Common myeloid progenitor, CD34-positive (primary cell): ENCODE data around the gene DGKG.

Source experiments
- CTCF ChIA-PET: fragments of 350-600 bp; sonication (Branson Sonifier 250); formaldehyde crosslinking; loops from one replicate; lab custom pipeline; 2021; ENCODE audit warnings: antibody characterized with exemption; lab: Charles Lee
- POLR2A ChIA-PET: fragments of 350-600 bp; sonication (Branson Sonifier 250); formaldehyde crosslinking; loops from one replicate; lab custom pipeline; 2021; ENCODE audit warnings: antibody characterized with exemption; lab: Charles Lee
- DNase-seq, 3 donors: peaks; one replicate each; pipeline versions ENCODE4 v3.0.0 to v3.0.0-alpha.2; 2013
- H3K27ac ChIP-seq, 2 experiments: 1 replicate in 1 of 2; 2 replicates in 1 of 2; pipeline ENCODE4 v1.7.0; 2013; ENCODE audit warnings: inconsistent platforms in 2 of 2, low read length in 2 of 2, mild to moderate bottlenecking in 2 of 2, low read depth in 1 of 2, moderate library complexity in 1 of 2; ENCODE audit not compliant: severe bottlenecking in 2 of 2, insufficient read depth in 1 of 2, poor library complexity in 1 of 2
- H3K27me3 ChIP-seq, 5 experiments: replicated peaks in 2 of 5; 1 replicate in 3 of 5; 2 replicates in 2 of 5; pipeline versions ENCODE4 v1.6.1 to v1.7.0; 2013; ENCODE audit warnings: low read length in 4 of 5, mild to moderate bottlenecking in 2 of 5, moderate library complexity in 2 of 5, inconsistent platforms in 1 of 5; ENCODE audit not compliant: insufficient read depth in 5 of 5, control insufficient read depth in 4 of 5
- H3K36me3 ChIP-seq, 4 experiments: 1 replicate in 2 of 4; 2 replicates in 2 of 4; pipeline versions ENCODE4 v1.6.1 to v1.7.0; 2013; ENCODE audit warnings: low read length in 3 of 4, control low read depth in 1 of 4, mild to moderate bottlenecking in 1 of 4; ENCODE audit not compliant: control insufficient read depth in 4 of 4, insufficient read depth in 4 of 4
- H3K4me1 ChIP-seq, 4 experiments: 1 replicate in 3 of 4; 2 replicates in 1 of 4; pipeline versions ENCODE4 v1.6.1 to v1.7.1; 2013; ENCODE audit warnings: low read length in 3 of 4, mild to moderate bottlenecking in 3 of 4, control low read depth in 1 of 4, inconsistent platforms in 1 of 4, moderate library complexity in 1 of 4; ENCODE audit not compliant: control insufficient read depth in 4 of 4, insufficient read depth in 4 of 4; ENCODE audit errors: control extremely low read depth in 1 of 4
- H3K4me3 ChIP-seq, 7 experiments: 1 replicate in 4 of 7; 2 replicates in 3 of 7; pipeline versions ENCODE4 v1.5.1 to v1.7.0; 2013; ENCODE audit warnings: mild to moderate bottlenecking in 7 of 7, low read length in 6 of 7, moderate library complexity in 6 of 7, inconsistent platforms in 2 of 7, low read depth in 2 of 7, control low read depth in 1 of 7; ENCODE audit not compliant: insufficient read depth in 4 of 7, control insufficient read depth in 1 of 7; ENCODE audit errors: extremely low read depth in 1 of 7
- H3K9me3 ChIP-seq, 5 experiments: 1 replicate in 4 of 5; 2 replicates in 1 of 5; pipeline versions ENCODE4 v1.6.1 to v1.7.1; 2013; ENCODE audit warnings: low read length in 4 of 5, mild to moderate bottlenecking in 2 of 5, inconsistent platforms in 1 of 5, low read depth in 1 of 5, moderate library complexity in 1 of 5; ENCODE audit not compliant: control insufficient read depth in 4 of 5, insufficient read depth in 2 of 5; ENCODE audit errors: control extremely low read depth in 1 of 5
- WGBS: methylation state at CpG from one replicate; pipeline ENCODE4 v1.1.5; 2013; ENCODE audit not compliant: insufficient coverage; 5-methylcytosine and 5-hydroxymethylcytosine counted together

The DGKG gene

DNA sequence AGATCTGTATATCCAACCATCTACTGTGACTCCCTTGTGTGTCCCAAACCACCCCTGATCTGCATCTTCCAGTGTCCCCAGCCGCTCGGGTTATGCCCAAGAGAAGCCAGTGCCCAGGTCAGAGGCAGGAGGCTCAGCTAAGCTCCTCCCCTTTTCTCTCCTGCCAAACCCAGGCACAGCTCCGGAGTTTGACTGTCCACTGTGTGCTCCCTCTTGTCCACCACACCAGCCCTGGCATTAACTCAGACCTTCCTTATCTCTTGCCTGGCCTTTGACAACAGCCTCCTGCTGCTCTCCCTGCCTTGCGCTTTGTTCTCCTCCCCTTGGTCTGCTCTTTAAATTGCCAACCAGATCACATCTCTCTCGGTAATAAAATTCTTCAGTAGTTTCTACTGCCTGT, 39.3 kb downstream of the DGKG start:
- 94% methylated on average over 4 of the region's 5 CpGs for WGBS

DNA sequence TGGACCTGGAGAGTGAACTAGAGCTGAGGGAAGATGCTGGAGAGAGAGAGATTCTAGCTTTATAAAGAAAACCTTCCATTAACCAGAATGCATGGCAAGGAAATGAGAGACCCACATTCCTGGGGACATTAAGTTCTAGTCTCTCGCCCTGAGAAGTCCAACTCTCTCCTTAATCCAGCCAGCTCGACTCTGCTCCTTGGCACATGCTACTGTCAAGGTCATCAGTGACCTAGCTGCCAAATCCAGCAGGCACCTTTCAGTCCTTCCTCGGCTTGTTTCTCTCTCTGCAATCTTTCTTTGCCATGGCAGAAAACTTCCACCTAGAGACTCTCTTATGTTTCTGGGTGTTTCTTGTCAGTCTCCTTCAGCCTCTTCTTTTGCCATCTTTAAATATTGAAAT, 40.3 kb downstream of the DGKG start:
- no peak for DNase-seq
- H3K36me3 ChIP-seq, result no peaks in the 10 kb centered on the region
- CTCF ChIA-PET, result no interaction called here
- 100% methylated on average over 3 of the region's 3 CpGs for WGBS
- POLR2A ChIA-PET, result no interaction called here
- H3K4me3 ChIP-seq, result no peak overlapping the region
- no peaks in the 10 kb centered on the region for H3K4me1 ChIP-seq
- H3K27ac ChIP-seq, result no peak overlapping the region
- no peaks in the 10 kb centered on the region for H3K9me3 ChIP-seq
- H3K27me3 ChIP-seq, result no peaks in the 10 kb centered on the region

More for the DNA sequence above, 39.3 kb downstream of the DGKG start:
- Histone ChIP-seq H3K4me3 (no peak overlapping the region), H3K27me3 (no peaks in the 10 kb centered on the region), H3K36me3 (no peaks in the 10 kb centered on the region), H3K9me3 (no peaks in the 10 kb centered on the region), H3K4me1 (no peaks in the 10 kb centered on the region), H3K27ac (no peak overlapping the region)
- no peak for DNase-seq
- CTCF ChIA-PET, result interaction anchor here (1.1 to 1.5 kb wide), 2 partner anchors 9 to 35 kb away, joined by 3 to 4 read pairs; no protein-coding TSS in a partner anchor
- POLR2A ChIA-PET, result no interaction called here

DNA sequence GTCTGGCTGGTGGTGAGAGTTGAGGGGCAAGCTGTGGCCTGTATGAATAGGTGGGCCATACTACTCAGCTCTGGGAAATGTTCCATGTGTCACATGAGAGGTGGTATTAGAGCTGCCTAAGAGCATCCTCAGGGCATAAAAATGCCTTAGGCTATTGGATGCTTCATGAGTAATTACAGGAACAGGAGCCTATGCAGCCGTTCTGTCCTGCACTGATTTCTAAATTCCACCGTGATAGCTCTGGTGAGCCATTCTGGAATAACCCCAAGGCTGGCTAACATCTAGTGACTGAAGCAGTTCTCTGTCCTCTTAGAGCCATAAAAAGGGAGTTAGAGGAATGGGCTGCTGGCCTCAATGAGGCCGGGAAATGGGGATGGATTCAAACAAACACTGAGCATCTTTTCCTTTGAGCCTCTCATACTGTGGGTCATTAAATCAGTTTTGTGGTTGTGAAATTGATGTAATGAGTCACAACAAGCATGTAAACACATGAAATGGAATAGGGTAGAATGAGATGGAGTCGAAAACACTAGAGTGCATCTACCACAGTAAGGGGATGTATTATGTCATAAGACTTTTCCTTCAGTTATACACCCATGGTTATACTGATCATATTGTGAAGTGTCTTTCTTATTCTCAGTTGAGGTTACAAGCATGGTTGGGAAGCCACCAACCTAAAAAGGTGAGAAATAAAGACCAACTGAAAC, 41.0 kb downstream of the DGKG start:
- Histone ChIP-seq H3K4me3 (no peak overlapping the region), H3K36me3 (no peaks in the 10 kb centered on the region), H3K27me3 (no peaks in the 10 kb centered on the region), H3K9me3 (no peaks in the 10 kb centered on the region), H3K4me1 (no peaks in the 10 kb centered on the region), H3K27ac (no peak overlapping the region)
- POLR2A ChIA-PET, result no interaction called here
- WGBS, result 93% methylated on average over 3 of the region's 4 CpGs
- CTCF ChIA-PET, result no interaction called here
- DNase-seq, result no peak

DNA sequence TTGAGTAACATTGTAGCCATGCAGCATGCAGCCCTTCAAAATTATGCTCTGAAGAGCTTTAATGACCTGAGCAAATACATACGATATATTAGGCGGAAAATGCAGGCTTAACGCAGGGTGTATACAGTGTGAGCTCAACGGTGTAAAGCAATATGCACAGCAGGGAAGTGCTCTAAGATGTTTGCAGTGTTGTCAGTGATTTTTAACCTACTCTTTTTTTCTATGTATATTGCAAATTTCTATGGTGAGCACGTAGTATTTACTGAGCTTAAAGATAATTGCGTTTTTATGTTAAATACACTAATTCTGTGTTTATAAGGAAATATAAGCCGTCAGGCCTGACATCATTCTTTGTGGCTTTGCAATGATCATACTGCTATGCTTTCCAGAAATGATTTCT, 42.1 kb downstream of the DGKG start:
- Histone ChIP-seq H3K9me3 (no peaks in the 10 kb centered on the region), H3K4me3 (no peak overlapping the region), H3K4me1 (no peaks in the 10 kb centered on the region), H3K36me3 (no peaks in the 10 kb centered on the region), H3K27me3 (no peaks in the 10 kb centered on the region), H3K27ac (no peak overlapping the region)
- ChIA-PET POLR2A (no interaction called here), CTCF (no interaction called here)
- no peak for DNase-seq
- 98% methylated on average over 5 of the region's 7 CpGs for WGBS

DNA sequence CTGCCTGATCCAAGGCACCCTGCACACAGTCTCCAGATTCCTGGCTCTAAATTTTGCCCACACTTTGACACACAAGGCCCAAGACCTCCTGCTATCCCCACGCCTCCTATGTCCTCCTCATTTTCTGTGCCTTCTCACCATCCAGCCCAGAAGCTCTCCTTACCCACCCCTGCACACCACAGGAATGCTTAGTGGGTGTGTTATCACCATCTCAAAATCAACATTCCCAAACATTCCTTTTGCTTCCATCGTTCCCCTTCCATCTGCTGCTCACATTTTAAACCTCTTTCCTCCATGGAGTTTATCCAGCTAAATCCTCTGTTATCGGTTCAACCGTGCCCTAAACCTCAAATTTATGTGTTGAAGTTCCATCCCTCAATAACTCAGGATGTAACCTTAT, 43.9 kb downstream of the DGKG start:
- no peaks in the 10 kb centered on the region for H3K9me3 ChIP-seq
- H3K4me3 ChIP-seq, result no peak overlapping the region
- H3K27me3 ChIP-seq, result no peaks in the 10 kb centered on the region
- no peak for DNase-seq
- H3K4me1 ChIP-seq, result no peaks in the 10 kb centered on the region
- POLR2A ChIA-PET, result no interaction called here
- H3K36me3 ChIP-seq, result no peaks in the 10 kb centered on the region
- H3K27ac ChIP-seq, result no peak overlapping the region
- CTCF ChIA-PET, result interaction anchor here (1.0 kb wide), 1 partner anchor 56 kb away, joined by 3 read pairs; no protein-coding TSS in a partner anchor
- WGBS, result 100% methylated on average over 2 of the region's 4 CpGs

DNA sequence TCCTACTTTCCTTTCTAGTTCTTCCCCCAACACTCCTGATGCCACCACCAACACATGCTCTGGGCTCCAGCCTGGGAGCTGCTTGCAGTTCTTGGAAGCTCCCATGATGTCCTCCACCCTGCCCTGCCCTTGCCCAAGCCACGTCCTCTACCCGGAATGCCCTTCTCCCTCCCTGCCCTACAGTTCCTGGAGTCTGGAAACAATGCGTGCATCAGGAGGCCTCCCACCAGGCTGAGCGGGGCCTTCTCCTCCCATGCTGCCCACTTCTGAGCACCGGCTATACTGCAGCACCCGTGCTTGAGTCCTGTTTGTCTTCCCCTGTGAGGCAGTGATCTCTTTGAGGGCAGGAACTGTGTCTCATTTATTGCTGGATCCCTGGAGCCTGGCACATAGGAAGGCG, 44.6 kb downstream of the DGKG start:
- 99% methylated on average over 7 of the region's 7 CpGs for WGBS
- DNase-seq, result no peak
- Histone ChIP-seq H3K9me3 (no peaks in the 10 kb centered on the region), H3K27ac (no peak overlapping the region), H3K36me3 (no peaks in the 10 kb centered on the region), H3K4me3 (no peak overlapping the region), H3K27me3 (no peaks in the 10 kb centered on the region), H3K4me1 (no peaks in the 10 kb centered on the region)
- POLR2A ChIA-PET, result no interaction called here
- CTCF ChIA-PET, result interaction anchor here (1.0 kb wide), 1 partner anchor 55 kb away, joined by 3 read pairs; no protein-coding TSS in a partner anchor

DNA sequence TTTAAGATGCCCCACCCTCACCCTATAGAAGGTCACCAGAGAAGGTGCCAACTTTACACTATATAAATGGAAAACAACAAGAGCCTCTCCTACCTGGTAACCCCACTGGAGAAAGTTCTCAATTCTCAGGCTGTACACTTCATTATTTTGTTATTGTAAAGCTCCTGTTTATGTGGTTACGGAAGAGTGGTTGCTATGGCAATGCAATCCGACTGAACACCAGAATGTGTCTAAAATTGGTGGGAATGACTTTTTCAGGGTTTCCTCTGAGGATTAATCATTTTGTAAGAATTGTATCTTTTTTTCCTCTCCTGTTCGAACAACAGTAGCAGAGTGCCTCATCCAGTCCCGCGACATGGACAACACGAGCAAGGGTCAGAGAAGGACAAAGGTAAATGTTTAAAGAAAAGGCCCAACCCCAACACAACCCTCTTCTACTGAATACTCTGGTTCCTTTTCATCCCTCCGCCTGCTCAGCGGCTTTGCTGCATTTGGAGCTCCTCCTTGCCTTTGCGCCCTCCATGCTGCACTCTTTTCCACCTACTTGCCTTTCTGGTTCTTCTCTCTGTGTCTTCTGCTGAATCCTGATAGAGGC, 45.3 kb downstream of the DGKG start:
- Histone ChIP-seq H3K27me3 (no peaks in the 10 kb centered on the region), H3K36me3 (no peaks in the 10 kb centered on the region), H3K9me3 (no peaks in the 10 kb centered on the region), H3K4me1 (no peaks in the 10 kb centered on the region), H3K27ac (no peak overlapping the region), H3K4me3 (no peak overlapping the region)
- ChIA-PET CTCF (no interaction called here), POLR2A (no interaction called here)
- 92% methylated on average over 7 of the region's 9 CpGs for WGBS
- no peak for DNase-seq
